OCI-LY3 (cell line): ENCODE results near the gene FBXO41.

Experiments
- H2AFZ ChIP-seq: fragments of 200-600, 300-600 bp; shearing (Covaris generic); 2 replicates; pipeline ENCODE4 v1.6.0; 2014; ENCODE audit warnings: antibody characterized with exemption, low read depth, low read length
- H3K27ac ChIP-seq: fragments of 200-600, 300-600 bp; sonication (generic); 2 replicates; pipeline ENCODE4 v1.5.1; 2014; ENCODE audit warnings: mild to moderate bottlenecking, low read length, moderate library complexity, mixed read lengths
- H3K27me3 ChIP-seq: fragments of 200-600, 300-600 bp; sonication (generic); 2 replicates; pipeline ENCODE4 v1.6.1; 2014; ENCODE audit warnings: low read depth, low read length, mixed read lengths
- H3K36me3 ChIP-seq: fragments of 200-600, 300-600 bp; sonication (generic); replicated peaks from 2 replicates; pipeline ENCODE3; 2014; ENCODE audit warnings: low read depth, low read length, mixed read lengths
- H3K4me1 ChIP-seq: fragments of 300-600, 200-600 bp; sonication (generic); 2 replicates; pipeline ENCODE4 v1.6.1; 2014; ENCODE audit warnings: low read length, mixed read lengths
- H3K4me2 ChIP-seq: fragments of 200-600, 300-600 bp; sonication (generic); 2 replicates; pipeline ENCODE4 v1.6.1; 2014; ENCODE audit warnings: low read length, mixed read lengths
- H3K4me3 ChIP-seq: fragments of 300-600, 200-600 bp; sonication (generic); 2 replicates; pipeline ENCODE4 v1.5.1; 2014; ENCODE audit warnings: antibody characterized with exemption, mild to moderate bottlenecking, low read length, moderate library complexity
- H3K79me2 ChIP-seq: fragments of 300-600, 200-600 bp; shearing (Covaris generic); 2 replicates; pipeline ENCODE4 v1.6.1; 2014; ENCODE audit warnings: mild to moderate bottlenecking, low read length, mixed read lengths
- H3K9ac ChIP-seq: fragments of 300-600, 200-600 bp; shearing (Covaris generic); 2 replicates; pipeline ENCODE4 v1.6.0; 2014; ENCODE audit warnings: mild to moderate bottlenecking, low read length, moderate library complexity
- H3K9me3 ChIP-seq: fragments of 200-600, 300-600 bp; shearing (Covaris generic); 2 replicates; pipeline ENCODE4 v1.6.1; 2014; ENCODE audit warnings: low read length, mixed read lengths; ENCODE audit not compliant: insufficient read depth
- H4K20me1 ChIP-seq: fragments of 200-600, 300-600 bp; sonication (generic); 2 replicates; pipeline ENCODE4 v1.6.1; 2016; ENCODE audit warnings: low read length, mixed read lengths; ENCODE audit not compliant: insufficient read depth
- EZH2phosphoT487 ChIP-seq: fragments of 200-600 bp; shearing (Covaris generic); IDR thresholded peaks from 2 replicates; pipeline ENCODE4 v1.6.1; 2018; ENCODE audit warnings: antibody characterized with exemption, mixed run types, low read depth
- TF ChIP-seq, protein P1 (sequence below): fragments of 200-600, 300-600 bp; sonication (generic); IDR thresholded peaks from 2 replicates; pipeline ENCODE4 v1.5.1; 2014; ENCODE audit warnings: antibody characterized with exemption, low read length, low read depth

Gene FBXO41

DNA sequence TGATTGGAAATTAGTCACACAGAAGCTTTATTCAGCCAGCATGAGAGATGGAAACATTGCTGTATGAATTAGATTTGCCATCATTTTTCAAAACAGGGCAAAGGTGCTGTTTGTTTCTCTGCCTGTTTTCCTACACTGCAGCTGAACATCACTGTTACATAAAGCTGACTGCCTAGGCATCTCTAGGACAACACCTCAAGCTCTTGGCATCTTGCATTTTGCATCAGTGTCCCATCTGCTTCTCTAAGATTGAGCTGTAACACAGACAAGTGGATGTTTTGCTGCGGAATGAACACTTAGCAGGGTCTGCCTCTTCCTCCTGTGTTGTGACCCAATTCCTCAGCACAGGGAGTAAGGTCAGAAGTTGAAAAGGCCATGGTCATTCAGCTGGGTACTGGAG, 45.3 kb downstream of the FBXO41 start:
- Histone ChIP-seq H3K79me2 (peaks cover 90% of the 10 kb centered on the region), H3K9ac (no peak overlapping the region), H4K20me1 (peaks cover 49% of the 10 kb centered on the region), H3K27me3 (no peaks in the 10 kb centered on the region), H3K4me1 (peaks cover 14% of the 10 kb centered on the region), H2AFZ (no peak overlapping the region), H3K9me3 (no peaks in the 10 kb centered on the region), H3K36me3 (peaks cover 44% of the 10 kb centered on the region), H3K4me3 (no peak overlapping the region), H3K27ac (no peak overlapping the region), H3K4me2 (no peak overlapping the region)
- TF ChIP-seq, protein P1, sequence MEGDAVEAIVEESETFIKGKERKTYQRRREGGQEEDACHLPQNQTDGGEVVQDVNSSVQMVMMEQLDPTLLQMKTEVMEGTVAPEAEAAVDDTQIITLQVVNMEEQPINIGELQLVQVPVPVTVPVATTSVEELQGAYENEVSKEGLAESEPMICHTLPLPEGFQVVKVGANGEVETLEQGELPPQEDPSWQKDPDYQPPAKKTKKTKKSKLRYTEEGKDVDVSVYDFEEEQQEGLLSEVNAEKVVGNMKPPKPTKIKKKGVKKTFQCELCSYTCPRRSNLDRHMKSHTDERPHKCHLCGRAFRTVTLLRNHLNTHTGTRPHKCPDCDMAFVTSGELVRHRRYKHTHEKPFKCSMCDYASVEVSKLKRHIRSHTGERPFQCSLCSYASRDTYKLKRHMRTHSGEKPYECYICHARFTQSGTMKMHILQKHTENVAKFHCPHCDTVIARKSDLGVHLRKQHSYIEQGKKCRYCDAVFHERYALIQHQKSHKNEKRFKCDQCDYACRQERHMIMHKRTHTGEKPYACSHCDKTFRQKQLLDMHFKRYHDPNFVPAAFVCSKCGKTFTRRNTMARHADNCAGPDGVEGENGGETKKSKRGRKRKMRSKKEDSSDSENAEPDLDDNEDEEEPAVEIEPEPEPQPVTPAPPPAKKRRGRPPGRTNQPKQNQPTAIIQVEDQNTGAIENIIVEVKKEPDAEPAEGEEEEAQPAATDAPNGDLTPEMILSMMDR: no peak
- TF ChIP-seq EZH2phosphoT487: no peak

DNA sequence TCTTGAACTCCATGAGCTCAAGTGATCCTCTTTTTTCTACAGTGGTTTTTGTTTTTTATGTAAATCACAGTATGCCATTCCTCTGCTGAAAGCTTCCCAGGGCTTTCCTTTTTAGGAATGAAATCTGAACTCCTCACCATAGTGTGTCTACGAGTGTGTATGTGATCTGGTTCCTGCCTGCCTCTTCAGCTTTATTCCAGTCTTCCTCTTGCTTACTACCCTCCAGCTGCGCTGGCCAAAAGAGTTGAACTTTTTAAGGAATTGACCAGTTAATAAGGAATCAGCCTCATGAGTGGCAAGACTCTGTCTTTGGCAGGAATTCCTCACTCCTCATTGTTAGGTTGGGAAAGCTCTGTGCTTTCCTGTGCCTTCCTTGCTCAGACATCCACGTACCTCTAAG, 46.1 kb downstream of the FBXO41 start:
- Histone ChIP-seq H3K27ac (no peak overlapping the region), H3K27me3 (no peaks in the 10 kb centered on the region), H3K4me3 (no peak overlapping the region), H3K4me2 (no peak overlapping the region), H3K9ac (no peak overlapping the region), H4K20me1 (peaks cover 49% of the 10 kb centered on the region), H3K9me3 (no peaks in the 10 kb centered on the region), H3K4me1 (peaks cover 14% of the 10 kb centered on the region), H3K79me2 (peaks cover 89% of the 10 kb centered on the region), H2AFZ (no peak overlapping the region), H3K36me3 (peaks cover 38% of the 10 kb centered on the region)
- TF ChIP-seq EZH2phosphoT487: no peak
- TF ChIP-seq, protein P1: no peak

DNA sequence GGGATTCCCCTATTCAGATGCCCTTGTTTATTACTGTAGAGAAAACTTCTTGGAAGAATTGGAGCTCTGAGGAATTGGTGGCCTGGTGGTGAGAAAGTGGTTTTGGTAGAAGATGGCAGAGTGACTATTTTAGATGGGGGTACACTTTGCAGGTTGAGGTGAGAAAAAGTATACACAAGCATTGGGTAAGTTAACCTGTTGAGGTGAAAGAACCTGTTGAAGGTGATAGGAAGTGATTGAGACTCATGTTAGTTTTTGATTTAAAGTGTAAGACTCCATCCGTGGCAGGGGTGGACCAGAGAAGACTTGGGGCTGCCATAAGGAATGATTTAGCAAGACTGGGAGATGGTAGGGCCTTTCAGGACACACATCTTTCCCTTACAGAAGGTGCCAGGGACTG, 47.1 kb downstream of the FBXO41 start:
- Histone ChIP-seq H3K27me3 (no peaks in the 10 kb centered on the region), H4K20me1 (peaks cover 49% of the 10 kb centered on the region), H3K9me3 (no peaks in the 10 kb centered on the region), H3K79me2 (peaks cover 81% of the 10 kb centered on the region), H3K4me3 (no peak overlapping the region), H3K4me2 (no peak overlapping the region), H2AFZ (no peak overlapping the region), H3K4me1 (peaks cover 18% of the 10 kb centered on the region), H3K9ac (no peak overlapping the region), H3K36me3 (peaks cover 31% of the 10 kb centered on the region), H3K27ac (no peak overlapping the region)
- TF ChIP-seq, protein P1: no peak
- TF ChIP-seq EZH2phosphoT487: no peak

- peak overlapping the region; percentile 97 for H3K9ac ChIP-seq
- H3K27me3 ChIP-seq: no peaks in the 10 kb centered on the region
- no peak overlapping the region for H3K27ac ChIP-seq
- TF ChIP-seq EZH2phosphoT487: no peak
- TF ChIP-seq, protein P1: no peak
- no peak overlapping the region for H2AFZ ChIP-seq
- H3K4me1 ChIP-seq: peaks cover 18% of the 10 kb centered on the region
- H3K9me3 ChIP-seq: no peaks in the 10 kb centered on the region
- peak overlapping the region; percentile 99 for H3K4me3 ChIP-seq
- peaks cover 26% of the 10 kb centered on the region for H3K36me3 ChIP-seq
- H4K20me1 ChIP-seq: peaks cover 49% of the 10 kb centered on the region
- H3K4me2 ChIP-seq: peak overlapping the region; percentile 97
- peaks cover 65% of the 10 kb centered on the region for H3K79me2 ChIP-seq
These were observed 48.8 kb downstream of the FBXO41 start for GRCh38 chr2:73235315-73236028.
